ENCODE measurements around the gene PDE4B. TPM values are rescaled to one million over a fixed set of nuclear protein-coding genes. Genes with fewer than 3 reads are reported as not detected.
"Not testable (repeated sequence)": the region's sequence is repeated elsewhere in the genome, so short reads cannot be mapped to it uniquely, and the experiment has no call there.

Gene PDE4B
- total RNA-seq, 1 donor from 2014 or later, result 7.6 TPM

GRCh38 chr1:66317248-66317515 is 524.5 kb downstream of the PDE4B start:
- no peak for DNase-seq (ENCODE audit: low read depth)

GRCh38 chr1:66320231-66320630 is 527.5 kb downstream of the PDE4B start:
- peaks cover 6% of the 10 kb centered on the region for H3K9me3 Mint-ChIP-seq (ENCODE audit: unreplicated experiment)
- DNase-seq (ENCODE audit: low read depth) (no peak), FAIRE-seq (no peak)
- H3K27me3 Mint-ChIP-seq (ENCODE audit: low read depth, unreplicated experiment), result no peaks in the 10 kb centered on the region
- no peaks in the 10 kb centered on the region for H3K79me2 ChIP-seq (ENCODE audit: insufficient read depth, low read length)
- peaks cover 7% of the 10 kb centered on the region for H3K36me3 Mint-ChIP-seq (ENCODE audit: low read depth, unreplicated experiment)
- H3K4me3 Mint-ChIP-seq (ENCODE audit: unreplicated experiment), result no peak overlapping the region
- TF ChIP-seq CTCF (IDR thresholded peaks at IDR 0.05; ENCODE audit: insufficient read depth, low read depth, low read length) (no peak), EZH2 (IDR thresholded peaks at IDR 0.05; ENCODE audit: insufficient read depth, low read length) (no peak)
- peaks cover 19% of the 10 kb centered on the region for H3K4me1 Mint-ChIP-seq (ENCODE audit: low read depth, unreplicated experiment)
- no peak overlapping the region for H3K9ac ChIP-seq (ENCODE audit: low read length)
- no peak overlapping the region for H3K27ac ChIP-seq (ENCODE audit: low read depth, low read length)
- H3K4me2 ChIP-seq (ENCODE audit: low read length), result no peak overlapping the region
- no peaks in the 10 kb centered on the region for H3K27me3 ChIP-seq (ENCODE audit: insufficient read depth, low read length)
- H3K27ac Mint-ChIP-seq (ENCODE audit: unreplicated experiment), result no peak overlapping the region
- H4K20me1 ChIP-seq (ENCODE audit: insufficient read depth, low read length), result no peaks in the 10 kb centered on the region
- H3K36me3 ChIP-seq (ENCODE audit: insufficient read depth, low read length), result no peaks in the 10 kb centered on the region
- no peak overlapping the region for H3K4me3 ChIP-seq (ENCODE audit: insufficient read depth, low read depth, low read length)
- H3K4me1 ChIP-seq (ENCODE audit: insufficient read depth, low read length), result no peaks in the 10 kb centered on the region
- no peak overlapping the region for H2AFZ ChIP-seq (ENCODE audit: low read depth, low read length)
- no peaks in the 10 kb centered on the region for H3K9me3 ChIP-seq (ENCODE audit: insufficient read depth, low read depth, low read length)

More at GRCh38 chr1:66317248-66317515, 524.5 kb downstream of the PDE4B start:
- Histone ChIP-seq H3K27ac (ENCODE audit: low read depth, low read length) (no peak overlapping the region), H3K36me3 (ENCODE audit: insufficient read depth, low read length) (no peaks in the 10 kb centered on the region), H3K9me3 (ENCODE audit: insufficient read depth, low read depth, low read length) (no peaks in the 10 kb centered on the region), H4K20me1 (ENCODE audit: insufficient read depth, low read length) (no peaks in the 10 kb centered on the region), H3K4me1 (ENCODE audit: insufficient read depth, low read length) (peaks cover 5% of the 10 kb centered on the region), H3K27me3 (ENCODE audit: insufficient read depth, low read length) (no peaks in the 10 kb centered on the region), H3K79me2 (ENCODE audit: insufficient read depth, low read length) (no peaks in the 10 kb centered on the region), H3K4me3 (ENCODE audit: insufficient read depth, low read depth, low read length) (no peak overlapping the region), H3K4me2 (ENCODE audit: low read length) (no peak overlapping the region), H3K9ac (ENCODE audit: low read length) (no peak overlapping the region), H2AFZ (ENCODE audit: low read depth, low read length) (no peak overlapping the region)
- no peak overlapping the region for H3K4me3 Mint-ChIP-seq (ENCODE audit: unreplicated experiment)
- no peak for FAIRE-seq
- H3K27me3 Mint-ChIP-seq (ENCODE audit: low read depth, unreplicated experiment), result no peaks in the 10 kb centered on the region
- no peak for TF ChIP-seq CTCF (IDR thresholded peaks at IDR 0.05; ENCODE audit: insufficient read depth, low read depth, low read length)
- no peak for TF ChIP-seq EZH2 (IDR thresholded peaks at IDR 0.05; ENCODE audit: insufficient read depth, low read length)
- H3K36me3 Mint-ChIP-seq (ENCODE audit: low read depth, unreplicated experiment), result peaks cover 4% of the 10 kb centered on the region
- H3K9me3 Mint-ChIP-seq (ENCODE audit: unreplicated experiment), result peaks cover 3% of the 10 kb centered on the region
- H3K4me1 Mint-ChIP-seq (ENCODE audit: low read depth, unreplicated experiment), result peaks cover 5% of the 10 kb centered on the region
- H3K27ac Mint-ChIP-seq (ENCODE audit: unreplicated experiment), result no peak overlapping the region

- not testable (repeated sequence) for FAIRE-seq; H3K27ac Mint-ChIP-seq (ENCODE audit: unreplicated experiment); H3K4me1 ChIP-seq (ENCODE audit: insufficient read depth, low read length); DNase-seq (ENCODE audit: low read depth); H3K4me3 ChIP-seq (ENCODE audit: insufficient read depth, low read depth, low read length); H3K27me3 ChIP-seq (ENCODE audit: insufficient read depth, low read length); H3K79me2 ChIP-seq (ENCODE audit: insufficient read depth, low read length); H3K27me3 Mint-ChIP-seq (ENCODE audit: low read depth, unreplicated experiment); H3K36me3 ChIP-seq (ENCODE audit: insufficient read depth, low read length); H3K36me3 Mint-ChIP-seq (ENCODE audit: low read depth, unreplicated experiment); H2AFZ ChIP-seq (ENCODE audit: low read depth, low read length); H3K27ac ChIP-seq (ENCODE audit: low read depth, low read length); H3K4me3 Mint-ChIP-seq (ENCODE audit: unreplicated experiment); H4K20me1 ChIP-seq (ENCODE audit: insufficient read depth, low read length); H3K9me3 Mint-ChIP-seq (ENCODE audit: unreplicated experiment); H3K9me3 ChIP-seq (ENCODE audit: insufficient read depth, low read depth, low read length); H3K4me2 ChIP-seq (ENCODE audit: low read length); H3K9ac ChIP-seq (ENCODE audit: low read length)
- H3K4me1 Mint-ChIP-seq (ENCODE audit: low read depth, unreplicated experiment), result peaks cover 23% of the 10 kb centered on the region
Observed at GRCh38 chr1:66322462-66322861, 529.8 kb downstream of the PDE4B start.
